Measurements from ENCODE around the gene RFESD.

Gene RFESD

GRCh38 chr5:95646569-95647431 lies at the start of gene RFESD:
Gene RFESD, plus strand, starts transcription at chr5:95646777. Its CDS starts 5,495 bp downstream, at chr5:95652272.
- DNase-seq (ENCODE audit: extremely low read depth in 1 of 2, low read depth in 1 of 2), result peak; percentile 94

- no peak for DNase-seq (ENCODE audit: extremely low read depth in 1 of 2, low read depth in 1 of 2)
Observed at GRCh38 chr5:95599252-95599651, 47.3 kb upstream of the RFESD start.

- no peak for DNase-seq (ENCODE audit: extremely low read depth in 1 of 2, low read depth in 1 of 2)
Observed at GRCh38 chr5:95600557-95600956, 46.0 kb upstream of the RFESD start.

- no peak for DNase-seq (ENCODE audit: extremely low read depth in 1 of 2, low read depth in 1 of 2)
Observed at GRCh38 chr5:95605786-95606185, 40.8 kb upstream of the RFESD start.

- no peak for DNase-seq (ENCODE audit: extremely low read depth in 1 of 2, low read depth in 1 of 2)
Observed at GRCh38 chr5:95606419-95606818, 40.2 kb upstream of the RFESD start.

- DNase-seq (ENCODE audit: extremely low read depth in 1 of 2, low read depth in 1 of 2), result no peak
Observed at GRCh38 chr5:95609711-95610110, 36.9 kb upstream of the RFESD start.

GRCh38 chr5:95610546-95610945 lies 36.0 kb upstream of the RFESD start:
- DNase-seq (ENCODE audit: extremely low read depth in 1 of 2, low read depth in 1 of 2), result no peak

GRCh38 chr5:95611396-95611795 lies 35.2 kb upstream of the RFESD start:
- no peak for DNase-seq (ENCODE audit: extremely low read depth in 1 of 2, low read depth in 1 of 2)

GRCh38 chr5:95613514-95613913 lies 33.1 kb upstream of the RFESD start:
- no peak for DNase-seq (ENCODE audit: extremely low read depth in 1 of 2, low read depth in 1 of 2)

GRCh38 chr5:95615164-95615467 lies 31.5 kb upstream of the RFESD start:
- DNase-seq (ENCODE audit: extremely low read depth in 1 of 2, low read depth in 1 of 2), result no peak

- no peak for DNase-seq (ENCODE audit: extremely low read depth in 1 of 2, low read depth in 1 of 2)
Observed at GRCh38 chr5:95617057-95617456, 29.5 kb upstream of the RFESD start.

- no peak for DNase-seq (ENCODE audit: extremely low read depth in 1 of 2, low read depth in 1 of 2)
Observed at GRCh38 chr5:95619096-95619495, 27.5 kb upstream of the RFESD start.

GRCh38 chr5:95619514-95620029 lies 27.0 kb upstream of the RFESD start:
- DNase-seq (ENCODE audit: extremely low read depth in 1 of 2, low read depth in 1 of 2), result no peak

GRCh38 chr5:95620030-95620869 lies 26.3 kb upstream of the RFESD start, which contains the start of gene GPR150:
Gene GPR150, plus strand, starts transcription at chr5:95620087. Its CDS starts 189 bp downstream, at chr5:95620276.
- peak in 1 of 2 donors; percentile 38 for DNase-seq (ENCODE audit: extremely low read depth in 1 of 2, low read depth in 1 of 2)

- DNase-seq (ENCODE audit: extremely low read depth in 1 of 2, low read depth in 1 of 2), result peak in 1 of 2 donors; percentile 20
Observed at GRCh38 chr5:95620870-95621838, 25.4 kb upstream of the RFESD start.

GRCh38 chr5:95621839-95622629 lies 24.5 kb upstream of the RFESD start:
- DNase-seq (ENCODE audit: extremely low read depth in 1 of 2, low read depth in 1 of 2), result no peak

GRCh38 chr5:95623706-95624105 lies 22.9 kb upstream of the RFESD start:
- no peak for DNase-seq (ENCODE audit: extremely low read depth in 1 of 2, low read depth in 1 of 2)

GRCh38 chr5:95624368-95624767 lies 22.2 kb upstream of the RFESD start:
- no peak for DNase-seq (ENCODE audit: extremely low read depth in 1 of 2, low read depth in 1 of 2)

- no peak for DNase-seq (ENCODE audit: extremely low read depth in 1 of 2, low read depth in 1 of 2)
Observed at GRCh38 chr5:95626701-95627100, 19.9 kb upstream of the RFESD start.

Data from stimulated activated CD8-positive, alpha-beta memory T cell treated with anti-CD3 and anti-CD28 coated beads, Interleukin-7, amount 100 ng/mL, for 48 hours (primary cell).